NCI-H524 (cell line): ENCODE results near the gene PKP1.
A peak's percentile ranks its signal among the peaks of the same experiment; 100 is the strongest.

ENCODE experiments used
- DNase-seq, 2 experiments: peaks; one replicate each; lab custom pipeline; 2025; lab: John Stamatoyannopoulos, UW

The PKP1 gene

GRCh38 chr1:201260236-201260590 lies 23.1 kb upstream of the PKP1 start:
- no peak for DNase-seq

- no peak for DNase-seq
Measured at GRCh38 chr1:201260648-201261311, 22.5 kb upstream of the PKP1 start.

GRCh38 chr1:201261771-201262547 lies 21.3 kb upstream of the PKP1 start:
- DNase-seq, result no peak

GRCh38 chr1:201262963-201263608 lies 20.2 kb upstream of the PKP1 start:
- DNase-seq, result no peak

- no peak for DNase-seq
Measured at GRCh38 chr1:201264072-201264471, 19.2 kb upstream of the PKP1 start.

- DNase-seq, result no peak
Measured at GRCh38 chr1:201264554-201264953, 18.8 kb upstream of the PKP1 start.

GRCh38 chr1:201265756-201266155 lies 17.6 kb upstream of the PKP1 start:
- no peak for DNase-seq

GRCh38 chr1:201266276-201266675 lies 17.0 kb upstream of the PKP1 start:
- no peak for DNase-seq

- DNase-seq, result no peak
Measured at GRCh38 chr1:201266774-201267173, 16.5 kb upstream of the PKP1 start.

GRCh38 chr1:201267481-201268229 lies 15.7 kb upstream of the PKP1 start:
- DNase-seq, result no peak

- DNase-seq, result peak; percentile 94 to 96
Measured at GRCh38 chr1:201268604-201269151, 14.6 kb upstream of the PKP1 start.

GRCh38 chr1:201269281-201269680 lies 14.0 kb upstream of the PKP1 start:
- DNase-seq, result no peak

- DNase-seq, result no peak
Measured at GRCh38 chr1:201269900-201270410, 13.4 kb upstream of the PKP1 start.

GRCh38 chr1:201270616-201271390 lies 12.5 kb upstream of the PKP1 start:
- peak in 1 of 2 experiments; percentile 36 for DNase-seq

GRCh38 chr1:201272799-201273198 lies 10.5 kb upstream of the PKP1 start:
- DNase-seq, result no peak

- no peak for DNase-seq
Measured at GRCh38 chr1:201274616-201275252, 8.6 kb upstream of the PKP1 start.

GRCh38 chr1:201275253-201275666 lies 8.0 kb upstream of the PKP1 start:
- no peak for DNase-seq

GRCh38 chr1:201276891-201277290 lies 6.4 kb upstream of the PKP1 start:
- DNase-seq, result no peak

GRCh38 chr1:201277441-201277840 lies 5.9 kb upstream of the PKP1 start:
- DNase-seq, result no peak

- DNase-seq, result no peak
Measured at GRCh38 chr1:201279313-201279712, 4.0 kb upstream of the PKP1 start.

GRCh38 chr1:201280884-201281283 lies 2.4 kb upstream of the PKP1 start:
- no peak for DNase-seq
